ENCODE results near the gene GNB4.

- TF ChIP-seq, protein P1, sequence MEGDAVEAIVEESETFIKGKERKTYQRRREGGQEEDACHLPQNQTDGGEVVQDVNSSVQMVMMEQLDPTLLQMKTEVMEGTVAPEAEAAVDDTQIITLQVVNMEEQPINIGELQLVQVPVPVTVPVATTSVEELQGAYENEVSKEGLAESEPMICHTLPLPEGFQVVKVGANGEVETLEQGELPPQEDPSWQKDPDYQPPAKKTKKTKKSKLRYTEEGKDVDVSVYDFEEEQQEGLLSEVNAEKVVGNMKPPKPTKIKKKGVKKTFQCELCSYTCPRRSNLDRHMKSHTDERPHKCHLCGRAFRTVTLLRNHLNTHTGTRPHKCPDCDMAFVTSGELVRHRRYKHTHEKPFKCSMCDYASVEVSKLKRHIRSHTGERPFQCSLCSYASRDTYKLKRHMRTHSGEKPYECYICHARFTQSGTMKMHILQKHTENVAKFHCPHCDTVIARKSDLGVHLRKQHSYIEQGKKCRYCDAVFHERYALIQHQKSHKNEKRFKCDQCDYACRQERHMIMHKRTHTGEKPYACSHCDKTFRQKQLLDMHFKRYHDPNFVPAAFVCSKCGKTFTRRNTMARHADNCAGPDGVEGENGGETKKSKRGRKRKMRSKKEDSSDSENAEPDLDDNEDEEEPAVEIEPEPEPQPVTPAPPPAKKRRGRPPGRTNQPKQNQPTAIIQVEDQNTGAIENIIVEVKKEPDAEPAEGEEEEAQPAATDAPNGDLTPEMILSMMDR (IDR thresholded peaks at IDR 0.05; ENCODE audit: low read depth, low read length), result no peak
- TF ChIP-seq EZH2phosphoT487 (IDR thresholded peaks at IDR 0.05; ENCODE audit: low read depth), result no peak
Measured at GRCh38 chr3:179450901-179451264, 387 bp downstream of the GNB4 start.
